Lung (tissue), 12 donors: ENCODE data around the gene PRKD2. TPM values are rescaled to one million over a fixed set of nuclear protein-coding genes. Genes with fewer than 3 reads are reported as not detected.

ENCODE experiments used
- ATAC-seq: fragments of 200-7000 bp; cut with Tn5 transposase; one replicate; pipeline ENCODE4 v1.9.1; 2020; ENCODE audit warnings: moderate number of reproducible peaks; ENCODE audit not compliant: insufficient read depth, low FRiP score
- DNase-seq, 3 donors: peaks; one replicate each; pipeline ENCODE4 v3.0.0-alpha.2; 2013 to 2017
- H3K27ac ChIP-seq, 2 donors: one replicate each; pipeline ENCODE4 v1.5.1; 2013; ENCODE audit warnings: mild to moderate bottlenecking in 2 of 2, moderate library complexity in 2 of 2, control low read depth in 1 of 2, inconsistent platforms in 1 of 2, low read depth in 1 of 2, low read length in 1 of 2
- H3K27me3 ChIP-seq, 3 donors: one replicate each; pipeline ENCODE4 v1.5.1; 2013; ENCODE audit warnings: low read length in 2 of 3; ENCODE audit not compliant: control insufficient read depth in 3 of 3, insufficient read depth in 3 of 3
- H3K36me3 ChIP-seq, 4 donors: one replicate each; pipeline ENCODE4 v1.5.1; 2013; ENCODE audit warnings: low read length in 4 of 4, mild to moderate bottlenecking in 1 of 4, moderate library complexity in 1 of 4; ENCODE audit not compliant: control insufficient read depth in 4 of 4, insufficient read depth in 4 of 4
- H3K4me1 ChIP-seq, 5 donors: one replicate each; pipeline ENCODE4 v1.5.1; 2013; ENCODE audit warnings: low read length in 5 of 5, mild to moderate bottlenecking in 2 of 5, moderate library complexity in 1 of 5; ENCODE audit not compliant: control insufficient read depth in 5 of 5, insufficient read depth in 5 of 5
- H3K4me3 ChIP-seq: one replicate; pipeline ENCODE4 v1.5.1; 2013; ENCODE audit warnings: mild to moderate bottlenecking, control low read depth, moderate library complexity
- H3K9ac ChIP-seq, 2 donors: one replicate each; pipeline ENCODE4 v1.5.1; 2013; ENCODE audit warnings: low read length in 2 of 2, control low read depth in 1 of 2; ENCODE audit not compliant: insufficient read depth in 1 of 2
- H3K9me3 ChIP-seq, 4 donors: one replicate each; pipeline ENCODE4 v1.5.1; 2013; ENCODE audit warnings: low read length in 3 of 4, mild to moderate bottlenecking in 1 of 4, moderate library complexity in 1 of 4; ENCODE audit not compliant: control insufficient read depth in 4 of 4, insufficient read depth in 3 of 4
- WGBS, 2 donors: extraction: QIAGEN DNeasy Blood & Tissue Kit; methylation state at CpG; one replicate each; pipeline ENCODE4 v1.1.7; 2013; 5-methylcytosine and 5-hydroxymethylcytosine counted together
- polyA plus RNA-seq, 2 donors: library from polyadenylated mRNA; stranded (reverse); fragments of 200-250 nt; gene quantifications; one replicate each; pipeline ENCODE4 v1.2.1, GENCODE V29; 2013
- total RNA-seq, 2 donors: library from RNA; depleted of rRNA in 1 of 2; stranded (reverse); fragments of >200 nt in 1 of 2; gene quantifications; one replicate each; pipeline ENCODE4 v1.2.1, GENCODE V29; 2014 to 2021
- TF ChIP-seq, protein P1 (sequence below): IDR thresholded peaks from 2 replicates; pipeline ENCODE4 v1.5.1; 2012; ENCODE audit warnings: mild to moderate bottlenecking; ENCODE audit errors: control extremely low read depth, extremely low read depth
- donor health status: control.
- donor health status: control.
- donor health status: Bipolar disorder and iron deficiency.
- donor health status: healthy.
- donor health status: DM: yes; HTN: yes; CAD: no.

The PRKD2 gene
- total and polyA plus RNA-seq, 4 donors = 35.5 to 56.2 (median 45.1) TPM

- peaks cover 0 to 17% (median 4%) of the 10 kb centered on the region in 5 donors for H3K4me1 ChIP-seq
- ATAC-seq (peak; percentile 97), DNase-seq (peak; percentile 100)
- peak within 1 kb of the TSS; percentile 11 to 63 for H3K27ac ChIP-seq
- peaks cover 0 to 17% (median 7%) of the 10 kb centered on the region in 4 donors for H3K36me3 ChIP-seq
- peaks cover 0 to 4% (median 2%) of the 10 kb centered on the region in 3 donors for H3K27me3 ChIP-seq
- TF ChIP-seq, protein P1, sequence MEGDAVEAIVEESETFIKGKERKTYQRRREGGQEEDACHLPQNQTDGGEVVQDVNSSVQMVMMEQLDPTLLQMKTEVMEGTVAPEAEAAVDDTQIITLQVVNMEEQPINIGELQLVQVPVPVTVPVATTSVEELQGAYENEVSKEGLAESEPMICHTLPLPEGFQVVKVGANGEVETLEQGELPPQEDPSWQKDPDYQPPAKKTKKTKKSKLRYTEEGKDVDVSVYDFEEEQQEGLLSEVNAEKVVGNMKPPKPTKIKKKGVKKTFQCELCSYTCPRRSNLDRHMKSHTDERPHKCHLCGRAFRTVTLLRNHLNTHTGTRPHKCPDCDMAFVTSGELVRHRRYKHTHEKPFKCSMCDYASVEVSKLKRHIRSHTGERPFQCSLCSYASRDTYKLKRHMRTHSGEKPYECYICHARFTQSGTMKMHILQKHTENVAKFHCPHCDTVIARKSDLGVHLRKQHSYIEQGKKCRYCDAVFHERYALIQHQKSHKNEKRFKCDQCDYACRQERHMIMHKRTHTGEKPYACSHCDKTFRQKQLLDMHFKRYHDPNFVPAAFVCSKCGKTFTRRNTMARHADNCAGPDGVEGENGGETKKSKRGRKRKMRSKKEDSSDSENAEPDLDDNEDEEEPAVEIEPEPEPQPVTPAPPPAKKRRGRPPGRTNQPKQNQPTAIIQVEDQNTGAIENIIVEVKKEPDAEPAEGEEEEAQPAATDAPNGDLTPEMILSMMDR = no peak
- no peaks in the 10 kb centered on the region for H3K9me3 ChIP-seq
- 0 to 1% methylated on average over 56 to 61 of the region's 61 CpGs for WGBS, 2 donors
- peak within 1 kb of the TSS; percentile 39 for H3K4me3 ChIP-seq
- peak within 1 kb of the TSS; percentile 73 to 85 for H3K9ac ChIP-seq
Observed at GRCh38 chr19:46661020-46661731, 55.7 kb downstream of the PRKD2 start, which contains the start of gene DACT3. TSS of gene DACT3 (minus strand) at chr19:46661182. CDS start at chr19:46661064, 118 bp downstream.

DNA sequence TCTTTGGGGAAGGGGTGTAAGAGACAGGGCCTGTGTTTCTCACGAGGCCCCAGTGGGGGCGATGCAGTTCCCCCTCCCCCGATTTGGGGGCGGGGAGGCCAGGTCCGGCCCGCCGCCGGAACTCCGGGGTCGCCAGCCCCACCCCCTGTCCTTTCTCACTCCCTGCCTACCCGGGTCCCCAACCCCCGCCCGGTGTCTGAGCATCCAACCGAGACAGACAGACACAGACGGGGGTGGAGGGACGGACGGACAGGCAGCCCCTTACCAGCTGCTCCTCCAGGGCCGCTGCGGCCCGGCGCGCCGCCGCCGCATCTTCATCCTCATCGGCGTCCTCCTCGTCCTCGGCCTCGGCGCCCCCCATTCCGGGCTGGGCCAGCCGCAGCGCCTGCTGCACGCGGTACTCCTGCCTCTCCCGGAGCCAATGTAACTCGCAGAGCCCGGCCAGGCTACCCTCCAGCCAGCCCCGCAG is 56.3 kb downstream of the PRKD2 start:
- Histone ChIP-seq H3K9me3 (no peaks in the 10 kb centered on the region), H3K36me3 (peaks cover 0 to 17% (median 8%) of the 10 kb centered on the region in 4 donors), H3K27me3 (peaks cover 0 to 4% (median 2%) of the 10 kb centered on the region in 3 donors), H3K4me3 (peak overlapping the region; percentile 39), H3K27ac (peak overlapping the region in 1 of 2 donors; percentile 1), H3K9ac (peak overlapping the region; percentile 73 to 85), H3K4me1 (peaks cover 0 to 17% (median 4%) of the 10 kb centered on the region in 5 donors)
- DNase-seq (peak in 2 of 3 donors; percentile 68 to 76), ATAC-seq (peak; percentile 2)
- TF ChIP-seq, protein P1 = no peak
- WGBS, 2 donors = 1 to 2% methylated on average over 34 to 40 of the region's 40 CpGs

DNA sequence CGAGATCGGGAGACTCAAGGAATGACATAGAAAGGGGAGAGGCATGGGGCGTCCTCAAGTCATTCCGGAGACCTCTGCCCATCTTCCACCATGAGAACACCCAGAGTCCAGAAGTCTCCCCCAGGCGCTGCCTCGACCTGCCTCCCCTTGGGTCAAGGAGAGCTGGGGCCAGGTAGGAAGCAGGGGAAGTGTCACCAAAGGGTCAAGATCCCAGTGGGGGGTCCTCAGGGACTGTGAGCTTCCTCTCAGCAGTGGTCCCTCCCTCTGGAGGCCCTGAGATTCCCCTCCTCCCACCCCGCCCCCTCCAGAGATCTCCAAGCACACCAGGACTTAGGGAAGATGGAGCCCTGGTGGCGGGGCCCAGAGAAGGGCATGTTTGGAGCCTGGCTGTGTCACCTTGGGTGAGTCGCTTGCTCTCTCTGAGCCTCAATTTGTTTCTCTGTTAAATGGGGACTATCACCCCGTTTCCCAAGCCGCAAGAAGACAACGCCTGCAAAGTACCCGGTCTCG is 56.9 kb downstream of the PRKD2 start:
- TF ChIP-seq, protein P1 = no peak
- no peak for ATAC-seq
- Histone ChIP-seq H3K27me3 (peaks cover 0 to 4% (median 2%) of the 10 kb centered on the region in 3 donors), H3K4me3 (no peak overlapping the region), H3K4me1 (peaks cover 0 to 20% (median 4%) of the 10 kb centered on the region in 5 donors), H3K36me3 (peaks cover 0 to 17% (median 8%) of the 10 kb centered on the region in 4 donors), H3K9me3 (no peaks in the 10 kb centered on the region), H3K27ac (peak overlapping the region in 1 of 2 donors; percentile 1), H3K9ac (peak overlapping the region; percentile 73 to 85)
- peak; percentile 88 to 93 (median 92) for DNase-seq
- WGBS, 2 donors = 7 to 9% methylated on average over 14 of the region's 14 CpGs
